NCI-H2196 (cell line): ENCODE measurements around the gene ARMC5.
"Not testable (repeated sequence)": the region's sequence is repeated elsewhere in the genome, so short reads cannot be mapped to it uniquely, and the experiment has no call there.

Experiments used
- DNase-seq: peaks from one replicate; lab custom pipeline; 2025; ENCODE audit not compliant: unreplicated experiment; lab: John Stamatoyannopoulos, UW

The ARMC5 gene

GRCh38 chr16:31476303-31477219, 17.3 kb downstream of the ARMC5 start:
- DNase-seq: no peak

- no peak for DNase-seq
Measured at GRCh38 chr16:31477220-31478216, 18.2 kb downstream of the ARMC5 start.

- DNase-seq: no peak
Measured at GRCh38 chr16:31478956-31479355, 19.7 kb downstream of the ARMC5 start.

- DNase-seq: no peak
Measured at GRCh38 chr16:31479751-31480150, 20.4 kb downstream of the ARMC5 start.

- DNase-seq: peak; percentile 20
Measured at GRCh38 chr16:31480851-31481536, 21.7 kb downstream of the ARMC5 start.

- no peak for DNase-seq
Measured at GRCh38 chr16:31483081-31483480, 23.8 kb downstream of the ARMC5 start, which contains the start of gene SLC5A2. Gene SLC5A2, plus strand, starts transcription at chr16:31483123. Its CDS starts 14 bp downstream, at chr16:31483137.

GRCh38 chr16:31484048-31484447, 24.7 kb downstream of the ARMC5 start:
- not testable (repeated sequence) for DNase-seq

GRCh38 chr16:31484491-31485171, 25.3 kb downstream of the ARMC5 start:
- DNase-seq: no peak

- DNase-seq: no peak
Measured at GRCh38 chr16:31485571-31485970, 26.3 kb downstream of the ARMC5 start.

- no peak for DNase-seq
Measured at GRCh38 chr16:31486045-31486444, 26.7 kb downstream of the ARMC5 start.

GRCh38 chr16:31487071-31487719, 27.9 kb downstream of the ARMC5 start:
- DNase-seq: no peak

- DNase-seq: peak; percentile 79
Measured at GRCh38 chr16:31487720-31488467, 28.6 kb downstream of the ARMC5 start.

GRCh38 chr16:31488468-31489297, 29.4 kb downstream of the ARMC5 start:
- no peak for DNase-seq

- DNase-seq: no peak
Measured at GRCh38 chr16:31489298-31489564, 29.9 kb downstream of the ARMC5 start.

GRCh38 chr16:31489616-31490584, 30.6 kb downstream of the ARMC5 start:
- no peak for DNase-seq

- no peak for DNase-seq
Measured at GRCh38 chr16:31491778-31492418, 32.6 kb downstream of the ARMC5 start.
